K562 (cell line): ENCODE data around the gene FHL1. TPM values are rescaled to one million over a fixed set of nuclear protein-coding genes. Genes with fewer than 3 reads are reported as not detected.
A peak's percentile ranks its signal among the peaks of the same experiment; 100 is the strongest.

Experiments used
- BCOR ChIP-seq: fragments of 450-650 bp; IDR thresholded peaks from 2 replicates; pipeline ENCODE4 v1.6.1; 2016
- FOSL1 ChIP-seq: fragments of 200-800 bp; sonication (Bioruptor generic); conservative IDR thresholded peaks from 2 replicates; pipeline ENCODE4 v1.6.1; 2016; ENCODE audit warnings: missing genetic modification characterization, missing compliant biosample characterization
- MEIS2 ChIP-seq: fragments of 450-650 bp; IDR thresholded peaks from 2 replicates; pipeline ENCODE4 v1.6.1; 2014; ENCODE audit warnings: mild to moderate bottlenecking; ENCODE audit not compliant: partially characterized antibody
- MNT ChIP-seq, 2 experiments: fragments of 450-650 bp; conservative IDR thresholded peaks; 2 replicates each; pipeline ENCODE4 v1.6.1; 2017; ENCODE audit warnings: mild to moderate bottlenecking in 2 of 2, moderate library complexity in 2 of 2
- NFE2L1 ChIP-seq: fragments of 450-650 bp; IDR thresholded peaks from 2 replicates; pipeline ENCODE4 v1.6.1; 2016; ENCODE audit warnings: missing genetic modification characterization, low read depth, mild to moderate bottlenecking, missing compliant biosample characterization, moderate library complexity, borderline replicate concordance
- PRDM10 ChIP-seq: fragments of 450-650 bp; IDR thresholded peaks from 2 replicates; pipeline ENCODE4 v1.6.1; 2018; ENCODE audit not compliant: partially characterized antibody
- ZNF395 ChIP-seq: fragments of 200-800 bp; sonication (Bioruptor generic); IDR thresholded peaks from 2 replicates; pipeline ENCODE4 v1.6.1; 2017; ENCODE audit warnings: missing genetic modification characterization, missing compliant biosample characterization
- ZNF511 ChIP-seq: sonication (generic); formaldehyde crosslinking; IDR thresholded peaks from 2 replicates; pipeline ENCODE4 v1.8.0; 2022; ENCODE audit warnings: mild to moderate bottlenecking, missing genetic modification reagents
- polyA plus RNA-seq, 8 experiments: library from polyadenylated mRNA; depleted of rRNA in 4 of 8; stranded (reverse) in 5 of 8; unstranded in 3 of 8; fragments of >200 nt; fragmentation: Nextera tagmentation in 2 of 8; fragmentation: Illumina TruSeq in 1 of 8; extraction: Ambion mirVana in 2 of 8; extraction: Trizol in 1 of 8; gene quantifications; 2 replicates each; pipeline versions ENCODE4 v1.2.1 to v1.2.3, GENCODE V29; 2011 to 2014; ENCODE audit warnings: inconsistent platforms in 1 of 8, missing spikeins in 1 of 8
- total RNA-seq, 7 experiments: library from RNA; depleted of rRNA in 6 of 7; stranded (reverse); fragments of >200 nt in 6 of 7; fragmentation: Illumina TruSeq in 2 of 7; extraction: Trizol in 2 of 7; gene quantifications; 2 replicates each; pipeline versions ENCODE4 v1.2.1 to v1.2.3, GENCODE V29; 2011 to 2021; ENCODE audit warnings: low replicate concordance in 1 of 7

The FHL1 gene
- total and polyA plus RNA-seq, 9 of the 15 experiments (the other 6 are each of a cell fraction or from before 2014, with no cell fraction given): 0.03 to 3.0 (median 0.13) TPM; not detected in 1

- TF ChIP-seq ZNF395 (CRISPR knock-in tag) (0 out of 2 replicates have a peak, but pooled peaks have one; percentile 8), NFE2L1 (tag) (peak; percentile 36; the same call in 1 of the 2 replicates), BCOR (0 out of 2 replicates have a peak, but pooled peaks have one; percentile 42), MEIS2 (peak; percentile 10), PRDM10 (peak; percentile 42), FOSL1 (peak; percentile 56; the same call in 1 of the 2 replicates), ZNF511 (peak; percentile 82; the same call in 1 of the 2 replicates), MNT (conservative IDR thresholded peaks at IDR 0.05) (0 out of 4 replicates have a peak, but pooled peaks of 1 of the 2 experiments have one; percentile 37)
Measured at GRCh38 chrX:136097871-136098805, 49.2 kb upstream of the FHL1 start (continued).
